K562 (cell line): Measurements from ENCODE around the gene HERPUD2. TPM values are rescaled to one million over a fixed set of nuclear protein-coding genes. Genes with fewer than 3 reads are reported as not detected.

ENCODE experiments used
- ATAC-seq: fragments of 200-7000 bp; cut with Tn5 transposase; 3 replicates; pipeline ENCODE4 v1.9.1; 2020; ENCODE audit warnings: moderate library complexity
- BruUV-seq: library from RNA; stranded (reverse); fragments of 400-500 nt; replicated peaks from 2 replicates; lab custom pipeline; 2021; lab: Mats Ljungman, UMichigan
- CTCF ChIA-PET: fragments of 300-600 bp; formaldehyde crosslinking; extraction: SDS; loops from one replicate; lab custom pipeline; 2021; ENCODE audit warnings: low intra/inter-chr PET ratio; lab: Yijun Ruan, JAX
- POLR2A ChIA-PET: fragments of 300-600, 350-650 bp; sonication (Branson Sonifier 250); formaldehyde crosslinking; extraction: SDS; loops from one replicate; lab custom pipeline; 2021; ENCODE audit warnings: antibody characterized with exemption, inconsistent platforms; lab: Yijun Ruan, JAX
- DNase-seq, 4 experiments: peaks; one replicate each; pipeline versions ENCODE4 v3.0.0 to v3.0.0-alpha.2; 2011 to 2018; ENCODE audit warnings: low spot score in 3 of 4, mixed read lengths in 3 of 4; ENCODE audit errors: extremely low read depth in 1 of 4
- FAIRE-seq: peaks from 2 replicates; lab custom pipeline; 2011; peaks lifted over from hg19 to GRCh38; lab: Jason Lieb, UNC
- H2AFZ ChIP-seq: 2 replicates; pipeline ENCODE4 v1.6.0; 2011; ENCODE audit warnings: low read depth, low read length, control low read depth, inconsistent platforms
- H3K27ac ChIP-seq: fragments of 200-600 bp; 3 replicates; pipeline ENCODE4 v1.8.0; 2011; ENCODE audit warnings: low read depth, mild to moderate bottlenecking, control low read depth, inconsistent platforms, low read length, moderate library complexity, mixed read lengths; ENCODE audit errors: extremely low read depth
- H3K27me3 ChIP-seq, 2 experiments: fragments of 300-600 bp in 1 of 2; 2 replicates in 1 of 2; 3 replicates in 1 of 2; pipeline versions ENCODE4 v1.6.0 to v1.8.0; 2011; ENCODE audit warnings: inconsistent platforms in 2 of 2, low read length in 2 of 2, mild to moderate bottlenecking in 1 of 2, mixed read lengths in 1 of 2, moderate library complexity in 1 of 2; ENCODE audit not compliant: control insufficient read depth in 2 of 2, insufficient read depth in 2 of 2
- H3K36me3 ChIP-seq: fragments of 300-600 bp; 3 replicates; pipeline ENCODE4 v1.8.0; 2011; ENCODE audit warnings: mild to moderate bottlenecking, low read length, inconsistent platforms; ENCODE audit not compliant: control insufficient read depth, insufficient read depth
- H3K4me1 ChIP-seq, 2 experiments: fragments of 200-600 bp in 1 of 2; replicated peaks in 1 of 2; 2 replicates in 1 of 2; 3 replicates in 1 of 2; pipeline versions ENCODE4 v1.5.1 to v1.8.0; 2011; ENCODE audit warnings: inconsistent platforms in 2 of 2, low read length in 2 of 2, mild to moderate bottlenecking in 1 of 2, mixed read lengths in 1 of 2, moderate library complexity in 1 of 2; ENCODE audit not compliant: control insufficient read depth in 2 of 2, insufficient read depth in 2 of 2
- H3K4me2 ChIP-seq: 2 replicates; pipeline ENCODE4 v1.6.1; 2011; ENCODE audit warnings: low read length, control low read depth, inconsistent platforms, mixed read lengths; ENCODE audit not compliant: insufficient read depth
- H3K4me3 ChIP-seq: fragments of 200-600 bp; sonication (generic), shearing (Covaris generic); 2 replicates; pipeline ENCODE4 v1.5.1; 2016; ENCODE audit warnings: control low read depth, inconsistent platforms
- H3K79me2 ChIP-seq: fragments of 200-600 bp; 3 replicates; pipeline ENCODE4 v1.8.0; 2011; ENCODE audit warnings: low read length, inconsistent platforms; ENCODE audit not compliant: control insufficient read depth, insufficient read depth
- H3K9ac ChIP-seq, 2 experiments: 2 replicates each; pipeline versions ENCODE4 v1.6.0 to v1.6.1; 2011; ENCODE audit warnings: low read depth in 2 of 2, low read length in 2 of 2, control low read depth in 1 of 2, inconsistent platforms in 1 of 2, mild to moderate bottlenecking in 1 of 2, mixed read lengths in 1 of 2; ENCODE audit not compliant: insufficient read depth in 1 of 2
- H3K9me1 ChIP-seq: one replicate; pipeline ENCODE4 v1.6.0; 2011; ENCODE audit warnings: inconsistent platforms, mild to moderate bottlenecking, low read length, moderate library complexity; ENCODE audit not compliant: control insufficient read depth, insufficient read depth
- H3K9me3 ChIP-seq: replicated peaks from 2 replicates; pipeline ENCODE4 v1.5.1; 2011; ENCODE audit warnings: low read depth, low read length, inconsistent platforms; ENCODE audit not compliant: control insufficient read depth, insufficient read depth
- H4K20me1 ChIP-seq: replicated peaks from 2 replicates; pipeline ENCODE4 v1.6.1; 2011; ENCODE audit warnings: low read length, inconsistent platforms, mixed read lengths; ENCODE audit not compliant: control insufficient read depth, insufficient read depth
- ARID1B ChIP-seq: fragments of 450-650 bp; IDR thresholded peaks from 2 replicates; pipeline ENCODE4 v1.6.1; 2016; ENCODE audit warnings: antibody characterized with exemption, mild to moderate bottlenecking, inconsistent platforms
- C11orf30 ChIP-seq: fragments of 450-650 bp; IDR thresholded peaks from 2 replicates; pipeline ENCODE4 v1.6.1; 2016; ENCODE audit warnings: low read depth, mild to moderate bottlenecking
- CBX5 ChIP-seq: IDR thresholded peaks from 2 replicates; pipeline ENCODE4 v1.6.1; 2014; ENCODE audit warnings: low read depth, borderline replicate concordance
- FOXK1 ChIP-seq: sonication (generic); formaldehyde crosslinking; IDR thresholded peaks from 2 replicates; pipeline ENCODE4 v1.8.0; 2022; ENCODE audit warnings: missing genetic modification reagents, mild to moderate bottlenecking, borderline replicate concordance
- L3MBTL2 ChIP-seq: fragments of 450-650 bp; IDR thresholded peaks from 2 replicates; pipeline ENCODE4 v1.6.1; 2016; ENCODE audit warnings: mild to moderate bottlenecking, moderate library complexity
- MAFF ChIP-seq: IDR thresholded peaks from 2 replicates; pipeline ENCODE4 v1.6.1; 2012; ENCODE audit warnings: low read length, improper control_type of control experiment
- NCOA4 ChIP-seq: fragments of 450-650 bp; IDR thresholded peaks from 2 replicates; pipeline ENCODE4 v1.6.1; 2018; ENCODE audit warnings: mild to moderate bottlenecking; ENCODE audit not compliant: partially characterized antibody
- PTBP1 ChIP-seq: fragments of 200-400 bp; formaldehyde crosslinking; IDR thresholded peaks from 2 replicates; pipeline ENCODE4 v1.6.1; 2017; ENCODE audit warnings: low read depth, low read length
- SREBF2 ChIP-seq: sonication (generic); formaldehyde crosslinking; IDR thresholded peaks from 2 replicates; pipeline ENCODE4 v1.4.0; 2020; ENCODE audit warnings: mild to moderate bottlenecking, missing genetic modification reagents
- XRCC4 ChIP-seq: IDR thresholded peaks from one replicate; pipeline ENCODE4 v1.6.1; 2011; ENCODE audit not compliant: insufficient read depth, insufficient read length; ENCODE audit errors: extremely low read depth
- WGBS: fragments of 100-300 bp; shearing (Covaris generic); methylation state at CpG from one replicate; pipeline ENCODE4 v1.1.6; 2016; ENCODE audit warnings: low coverage, mixed read lengths; ENCODE audit not compliant: insufficient coverage; ENCODE audit errors: missing lambda C conversion rate; 5-methylcytosine and 5-hydroxymethylcytosine counted together
- in situ Hi-C: fragments of 300-500 bp; cut with MboI; formaldehyde crosslinking; loops from 4 replicates; pipeline ENCODE4 v1.15.0; 2018; ENCODE audit warnings: inconsistent platforms, mixed read lengths
- intact Hi-C: fragments of 100-400 bp; cut with micrococcal nuclease; formaldehyde crosslinking; loops from 2 replicates; pipeline ENCODE4 v1.14.2; 2022
- polyA plus RNA-seq, 8 experiments: library from polyadenylated mRNA; depleted of rRNA in 4 of 8; stranded (reverse) in 5 of 8; unstranded in 3 of 8; fragments of >200 nt; fragmentation: Nextera tagmentation in 2 of 8; fragmentation: Illumina TruSeq in 1 of 8; extraction: Ambion mirVana in 2 of 8; extraction: Trizol in 1 of 8; gene quantifications; 2 replicates each; pipeline versions ENCODE4 v1.2.1 to v1.2.3, GENCODE V29; 2011 to 2014; ENCODE audit warnings: inconsistent platforms in 1 of 8, missing spikeins in 1 of 8
- total RNA-seq, 7 experiments: library from RNA; depleted of rRNA in 6 of 7; stranded (reverse); fragments of >200 nt in 6 of 7; fragmentation: Illumina TruSeq in 2 of 7; extraction: Trizol in 2 of 7; gene quantifications; 2 replicates each; pipeline versions ENCODE4 v1.2.1 to v1.2.3, GENCODE V29; 2011 to 2021; ENCODE audit warnings: low replicate concordance in 1 of 7
- TF ChIP-seq, protein P1 (sequence below), 2 experiments: fragments of 450-650 bp; formaldehyde crosslinking in 1 of 2; IDR thresholded peaks; 2 replicates each; pipeline versions ENCODE4 v1.4.0 to v1.6.1; 2014 to 2020; ENCODE audit warnings: mild to moderate bottlenecking in 2 of 2, borderline replicate concordance in 1 of 2, low read depth in 1 of 2
- TF ChIP-seq, protein P2 (sequence below): fragments of 250-450 bp; sonication (Bioruptor Pico); IDR thresholded peaks from 2 replicates; pipeline ENCODE4 v1.5.0; 2021
- TF ChIP-seq, protein P3 (sequence below): fragments of 250-450 bp; sonication (Bioruptor Pico); IDR thresholded peaks from 2 replicates; pipeline ENCODE4 v1.5.0; 2022; ENCODE audit warnings: mild to moderate bottlenecking

HERPUD2 gene
- total and polyA plus RNA-seq, 9 of the 15 experiments (the other 6 are each of a cell fraction or from before 2014, with no cell fraction given), result 4.1 to 28.5 (median 12.3) TPM

DNA sequence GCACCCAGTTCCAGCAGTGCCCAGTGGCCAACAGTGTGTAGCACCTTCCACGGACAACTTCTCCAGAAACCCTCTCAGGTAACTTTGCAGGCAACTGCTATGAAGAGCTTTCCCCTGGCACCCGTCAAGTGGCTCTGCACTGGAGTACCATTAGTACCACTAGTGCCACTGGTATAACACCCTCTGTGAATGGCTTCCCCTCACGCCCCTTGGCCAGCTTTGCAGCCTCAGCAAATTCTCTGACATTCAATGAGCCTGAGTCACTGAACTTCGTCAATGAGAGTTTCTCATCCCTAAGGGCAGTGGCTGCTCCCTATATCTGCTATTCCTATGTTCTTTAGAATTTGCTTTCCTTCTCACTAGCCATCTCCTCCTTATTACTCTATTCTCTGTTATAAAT is 7.6 kb upstream of the HERPUD2 start:
- Histone ChIP-seq H3K4me2 (no peak overlapping the region), H3K4me3 (no peak overlapping the region), H3K4me1 (no peaks in the 10 kb centered on the region), H3K9me3 (no peaks in the 10 kb centered on the region), H3K9ac (no peak overlapping the region), H3K27me3 (peaks cover 2 to 13% of the 10 kb centered on the region in 2 experiments; a peak in 2 of 5 replicates), H3K36me3 (no peaks in the 10 kb centered on the region), H3K27ac (no peak overlapping the region), H3K79me2 (no peaks in the 10 kb centered on the region), H3K9me1 (no peaks in the 10 kb centered on the region), H2AFZ (no peak overlapping the region), H4K20me1 (no peaks in the 10 kb centered on the region)
- FAIRE-seq (no peak), DNase-seq (no peak), ATAC-seq (no peak)
- no TSS peak for BruUV-seq
- intact Hi-C loops (no loop called here), in situ Hi-C loops (no loop called here)
- POLR2A ChIA-PET, result no interaction called here
- 2% methylated on average over 4 of the region's 4 CpGs for WGBS
- CTCF ChIA-PET, result no interaction called here
- TF ChIP-seq MAFF, result peak; percentile 25; the same call in 1 of the 2 replicates
- TF ChIP-seq, protein P1, sequence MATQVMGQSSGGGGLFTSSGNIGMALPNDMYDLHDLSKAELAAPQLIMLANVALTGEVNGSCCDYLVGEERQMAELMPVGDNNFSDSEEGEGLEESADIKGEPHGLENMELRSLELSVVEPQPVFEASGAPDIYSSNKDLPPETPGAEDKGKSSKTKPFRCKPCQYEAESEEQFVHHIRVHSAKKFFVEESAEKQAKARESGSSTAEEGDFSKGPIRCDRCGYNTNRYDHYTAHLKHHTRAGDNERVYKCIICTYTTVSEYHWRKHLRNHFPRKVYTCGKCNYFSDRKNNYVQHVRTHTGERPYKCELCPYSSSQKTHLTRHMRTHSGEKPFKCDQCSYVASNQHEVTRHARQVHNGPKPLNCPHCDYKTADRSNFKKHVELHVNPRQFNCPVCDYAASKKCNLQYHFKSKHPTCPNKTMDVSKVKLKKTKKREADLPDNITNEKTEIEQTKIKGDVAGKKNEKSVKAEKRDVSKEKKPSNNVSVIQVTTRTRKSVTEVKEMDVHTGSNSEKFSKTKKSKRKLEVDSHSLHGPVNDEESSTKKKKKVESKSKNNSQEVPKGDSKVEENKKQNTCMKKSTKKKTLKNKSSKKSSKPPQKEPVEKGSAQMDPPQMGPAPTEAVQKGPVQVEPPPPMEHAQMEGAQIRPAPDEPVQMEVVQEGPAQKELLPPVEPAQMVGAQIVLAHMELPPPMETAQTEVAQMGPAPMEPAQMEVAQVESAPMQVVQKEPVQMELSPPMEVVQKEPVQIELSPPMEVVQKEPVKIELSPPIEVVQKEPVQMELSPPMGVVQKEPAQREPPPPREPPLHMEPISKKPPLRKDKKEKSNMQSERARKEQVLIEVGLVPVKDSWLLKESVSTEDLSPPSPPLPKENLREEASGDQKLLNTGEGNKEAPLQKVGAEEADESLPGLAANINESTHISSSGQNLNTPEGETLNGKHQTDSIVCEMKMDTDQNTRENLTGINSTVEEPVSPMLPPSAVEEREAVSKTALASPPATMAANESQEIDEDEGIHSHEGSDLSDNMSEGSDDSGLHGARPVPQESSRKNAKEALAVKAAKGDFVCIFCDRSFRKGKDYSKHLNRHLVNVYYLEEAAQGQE (IDR thresholded peaks at IDR 0.05; ENCODE audit: borderline replicate concordance), result no peak
- TF ChIP-seq, protein P1 (CRISPR knock-in tag; IDR thresholded peaks at IDR 0.05; ENCODE audit: low read depth), result no peak
- TF ChIP-seq XRCC4, result no peak
- TF ChIP-seq NCOA4, result no peak
- TF ChIP-seq SREBF2, result no peak
- TF ChIP-seq ARID1B, result no peak
- TF ChIP-seq, protein P2, sequence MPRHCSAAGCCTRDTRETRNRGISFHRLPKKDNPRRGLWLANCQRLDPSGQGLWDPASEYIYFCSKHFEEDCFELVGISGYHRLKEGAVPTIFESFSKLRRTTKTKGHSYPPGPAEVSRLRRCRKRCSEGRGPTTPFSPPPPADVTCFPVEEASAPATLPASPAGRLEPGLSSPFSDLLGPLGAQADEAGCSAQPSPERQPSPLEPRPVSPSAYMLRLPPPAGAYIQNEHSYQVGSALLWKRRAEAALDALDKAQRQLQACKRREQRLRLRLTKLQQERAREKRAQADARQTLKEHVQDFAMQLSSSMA (CRISPR knock-in tag), result no peak
- TF ChIP-seq CBX5, result no peak
- TF ChIP-seq PTBP1, result no peak
- peak; percentile 61; the same call in 1 of the 2 replicates for TF ChIP-seq C11orf30
- TF ChIP-seq L3MBTL2, result no peak
- TF ChIP-seq FOXK1 (CRISPR knock-in tag), result no peak
- TF ChIP-seq, protein P3, sequence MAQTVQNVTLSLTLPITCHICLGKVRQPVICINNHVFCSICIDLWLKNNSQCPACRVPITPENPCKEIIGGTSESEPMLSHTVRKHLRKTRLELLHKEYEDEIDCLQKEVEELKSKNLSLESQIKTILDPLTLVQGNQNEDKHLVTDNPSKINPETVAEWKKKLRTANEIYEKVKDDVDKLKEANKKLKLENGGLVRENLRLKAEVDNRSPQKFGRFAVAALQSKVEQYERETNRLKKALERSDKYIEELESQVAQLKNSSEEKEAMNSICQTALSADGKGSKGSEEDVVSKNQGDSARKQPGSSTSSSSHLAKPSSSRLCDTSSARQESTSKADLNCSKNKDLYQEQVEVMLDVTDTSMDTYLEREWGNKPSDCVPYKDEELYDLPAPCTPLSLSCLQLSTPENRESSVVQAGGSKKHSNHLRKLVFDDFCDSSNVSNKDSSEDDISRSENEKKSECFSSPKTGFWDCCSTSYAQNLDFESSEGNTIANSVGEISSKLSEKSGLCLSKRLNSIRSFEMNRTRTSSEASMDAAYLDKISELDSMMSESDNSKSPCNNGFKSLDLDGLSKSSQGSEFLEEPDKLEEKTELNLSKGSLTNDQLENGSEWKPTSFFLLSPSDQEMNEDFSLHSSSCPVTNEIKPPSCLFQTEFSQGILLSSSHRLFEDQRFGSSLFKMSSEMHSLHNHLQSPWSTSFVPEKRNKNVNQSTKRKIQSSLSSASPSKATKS (CRISPR knock-in tag), result no peak
